Kidney epithelial cell (primary cell): Measurements from ENCODE around the gene ANKRD39. TPM values are rescaled to one million over a fixed set of nuclear protein-coding genes. Genes with fewer than 3 reads are reported as not detected.

ENCODE experiments used
- DNase-seq: peaks from one replicate; pipeline ENCODE4 v3.0.0-alpha.2; 2010; ENCODE audit warnings: low read depth
- H3K27me3 ChIP-seq: 2 replicates; pipeline ENCODE4 v1.6.0; 2011; ENCODE audit warnings: low read length; ENCODE audit not compliant: control insufficient read depth, insufficient read depth
- H3K36me3 ChIP-seq: 2 replicates; pipeline ENCODE4 v1.5.1; 2011; ENCODE audit warnings: low read length; ENCODE audit not compliant: control insufficient read depth, insufficient read depth
- H3K4me3 ChIP-seq: 2 replicates; pipeline ENCODE4 v1.5.1; 2011; ENCODE audit warnings: low read depth, mild to moderate bottlenecking, control low read depth, low read length
- total RNA-seq: library from RNA; depleted of rRNA; stranded (reverse); fragments of >200 nt; gene quantifications from 2 replicates; pipeline ENCODE4 v1.2.3, GENCODE V29; 2015
- TF ChIP-seq, protein P1 (sequence below): IDR thresholded peaks from 2 replicates; pipeline ENCODE4 v1.5.1; 2011; ENCODE audit warnings: mild to moderate bottlenecking, moderate library complexity, low read length, control low read depth, inconsistent platforms; ENCODE audit not compliant: insufficient read depth, poor library complexity, severe bottlenecking

Gene ANKRD39
- total RNA-seq, 1 donor from 2014 or later, result 27.3 TPM

DNA sequence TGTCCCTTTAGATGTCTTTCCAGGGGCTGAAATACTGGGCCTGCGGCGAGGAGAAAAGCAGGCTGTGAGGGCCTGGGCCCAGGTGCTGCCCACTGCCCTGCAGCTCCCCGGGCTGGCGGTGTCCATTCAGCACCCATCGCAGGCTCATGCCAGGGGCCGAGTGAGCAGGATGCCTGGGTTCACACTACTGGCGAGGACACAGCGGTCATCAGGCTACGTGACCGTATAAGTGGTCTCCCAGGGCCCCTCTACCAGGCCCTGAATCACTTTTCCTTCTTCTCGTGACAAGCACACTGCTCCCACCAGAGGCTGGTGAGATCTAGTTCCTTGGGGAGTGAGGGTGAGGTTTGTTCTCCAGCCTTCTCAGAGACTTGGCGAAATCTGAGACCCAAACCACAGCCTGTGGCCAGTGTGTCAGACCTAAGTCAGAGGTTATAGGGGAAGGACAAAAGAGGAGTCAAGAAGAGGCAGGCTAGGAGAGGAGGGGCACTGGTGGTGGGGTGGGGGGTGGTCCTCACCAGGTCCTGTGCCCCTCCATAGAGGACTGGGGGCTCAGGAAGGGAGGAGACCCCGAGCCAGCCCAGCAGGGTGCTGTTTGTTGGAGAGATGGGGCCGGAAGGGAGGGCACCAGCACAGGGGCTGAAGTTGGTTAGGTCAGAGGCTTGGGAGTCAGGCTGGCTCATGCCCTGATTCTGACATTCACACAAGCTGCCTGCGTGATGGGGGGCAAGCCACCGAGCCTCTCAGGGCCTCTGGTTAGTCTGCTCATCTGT lies 18.6 kb upstream of the ANKRD39 start:
- H3K4me3 ChIP-seq, result no peak overlapping the region
- TF ChIP-seq, protein P1, sequence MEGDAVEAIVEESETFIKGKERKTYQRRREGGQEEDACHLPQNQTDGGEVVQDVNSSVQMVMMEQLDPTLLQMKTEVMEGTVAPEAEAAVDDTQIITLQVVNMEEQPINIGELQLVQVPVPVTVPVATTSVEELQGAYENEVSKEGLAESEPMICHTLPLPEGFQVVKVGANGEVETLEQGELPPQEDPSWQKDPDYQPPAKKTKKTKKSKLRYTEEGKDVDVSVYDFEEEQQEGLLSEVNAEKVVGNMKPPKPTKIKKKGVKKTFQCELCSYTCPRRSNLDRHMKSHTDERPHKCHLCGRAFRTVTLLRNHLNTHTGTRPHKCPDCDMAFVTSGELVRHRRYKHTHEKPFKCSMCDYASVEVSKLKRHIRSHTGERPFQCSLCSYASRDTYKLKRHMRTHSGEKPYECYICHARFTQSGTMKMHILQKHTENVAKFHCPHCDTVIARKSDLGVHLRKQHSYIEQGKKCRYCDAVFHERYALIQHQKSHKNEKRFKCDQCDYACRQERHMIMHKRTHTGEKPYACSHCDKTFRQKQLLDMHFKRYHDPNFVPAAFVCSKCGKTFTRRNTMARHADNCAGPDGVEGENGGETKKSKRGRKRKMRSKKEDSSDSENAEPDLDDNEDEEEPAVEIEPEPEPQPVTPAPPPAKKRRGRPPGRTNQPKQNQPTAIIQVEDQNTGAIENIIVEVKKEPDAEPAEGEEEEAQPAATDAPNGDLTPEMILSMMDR, result no peak
- DNase-seq, result no peak
- H3K27me3 ChIP-seq, result peaks cover 2% of the 10 kb centered on the region
- no peaks in the 10 kb centered on the region for H3K36me3 ChIP-seq

DNA sequence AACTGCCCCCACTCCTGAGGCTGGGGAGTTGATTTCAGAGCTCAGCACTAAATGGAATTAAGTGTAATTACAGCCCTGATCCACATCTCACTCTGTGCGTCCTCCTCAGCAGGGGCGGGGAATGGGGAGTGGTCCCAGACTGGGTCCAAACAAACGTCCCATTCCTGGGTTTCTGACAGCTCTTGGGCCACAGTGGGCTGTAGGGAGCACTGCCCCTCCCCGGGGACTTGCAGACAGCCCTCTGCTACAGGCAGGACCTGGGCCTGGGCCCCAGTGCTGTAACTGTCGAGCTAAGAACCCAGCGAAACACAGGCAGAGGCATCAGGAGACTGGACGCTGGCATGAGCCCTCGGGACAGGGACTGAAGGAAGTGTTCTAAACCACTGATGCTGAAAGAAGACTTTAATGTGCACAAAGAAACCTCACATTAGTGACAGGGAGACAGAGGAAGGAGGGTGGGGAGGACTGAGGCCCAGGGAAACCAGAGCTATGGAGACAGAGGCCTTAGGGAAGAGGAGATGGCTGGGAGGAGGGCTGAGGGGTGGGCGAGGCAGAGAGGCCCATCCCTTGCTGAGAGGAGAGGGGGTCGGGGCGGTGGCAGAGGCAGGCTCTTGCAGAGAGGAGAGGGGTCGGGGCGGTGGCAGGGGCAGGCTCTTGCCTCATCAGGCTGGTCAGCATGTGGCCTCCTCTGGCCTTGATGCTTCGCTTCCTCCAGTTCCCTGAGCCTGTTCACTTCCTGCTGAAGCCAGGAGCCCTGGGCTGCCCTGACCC lies 17.9 kb upstream of the ANKRD39 start:
- DNase-seq, result no peak
- no peak overlapping the region for H3K4me3 ChIP-seq
- H3K36me3 ChIP-seq, result no peaks in the 10 kb centered on the region
- TF ChIP-seq, protein P1, result no peak
- H3K27me3 ChIP-seq, result no peaks in the 10 kb centered on the region

DNA sequence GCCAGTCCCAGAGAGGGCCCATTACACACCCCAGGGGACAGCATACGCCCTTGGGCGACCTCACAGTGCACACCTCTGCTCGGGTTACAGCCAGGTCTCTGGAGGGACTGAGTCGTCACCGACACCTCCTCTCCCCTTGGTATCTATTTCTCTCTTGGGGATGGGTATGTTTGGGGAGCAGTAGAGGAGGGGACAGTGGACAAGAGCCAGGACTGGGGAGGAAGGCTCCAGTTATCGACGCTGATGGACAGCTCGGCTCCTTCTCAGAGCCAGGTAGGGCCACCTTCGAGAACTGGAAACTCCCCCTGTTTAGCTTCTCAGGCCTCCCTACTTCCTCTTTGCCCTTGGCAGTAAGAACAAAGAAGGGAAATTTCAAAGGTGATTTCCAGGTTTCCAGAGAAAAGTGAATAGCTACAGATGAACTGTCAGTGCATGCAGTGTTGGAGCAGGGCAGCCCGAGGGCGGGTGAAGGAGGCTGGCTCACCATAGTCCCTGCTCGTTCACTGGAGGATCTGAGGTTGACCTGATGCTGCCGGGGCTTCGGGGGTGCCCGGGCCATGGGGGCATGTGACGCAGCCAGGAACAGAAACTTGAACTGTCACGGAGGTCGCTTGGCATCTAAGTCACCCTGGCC lies 16.5 kb upstream of the ANKRD39 start:
- no peaks in the 10 kb centered on the region for H3K36me3 ChIP-seq
- H3K27me3 ChIP-seq, result no peaks in the 10 kb centered on the region
- no peak overlapping the region for H3K4me3 ChIP-seq
- TF ChIP-seq, protein P1, result no peak
- DNase-seq, result no peak

DNA sequence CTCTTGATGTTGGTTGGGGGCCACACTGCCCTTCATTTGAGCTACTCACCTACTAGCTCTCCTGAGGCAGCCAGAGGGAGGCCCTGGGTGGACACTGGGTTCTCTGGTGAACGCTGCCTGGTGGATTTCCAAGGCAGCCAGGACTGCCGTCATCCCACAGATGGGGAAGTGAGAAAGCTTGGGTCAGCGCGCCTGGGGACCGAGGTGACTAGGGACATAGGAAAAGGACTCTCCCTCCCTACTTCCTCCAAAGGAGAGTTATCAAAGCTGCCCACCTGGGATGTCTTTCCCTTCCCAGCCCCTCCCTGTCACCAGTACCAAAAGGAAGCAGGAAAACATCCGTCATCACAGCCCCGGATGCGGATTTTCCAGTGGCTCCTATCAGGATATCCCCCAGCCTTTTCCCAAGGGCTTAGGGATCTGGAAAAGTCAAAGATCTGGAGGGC lies 15.9 kb upstream of the ANKRD39 start:
- TF ChIP-seq, protein P1, result no peak

DNA sequence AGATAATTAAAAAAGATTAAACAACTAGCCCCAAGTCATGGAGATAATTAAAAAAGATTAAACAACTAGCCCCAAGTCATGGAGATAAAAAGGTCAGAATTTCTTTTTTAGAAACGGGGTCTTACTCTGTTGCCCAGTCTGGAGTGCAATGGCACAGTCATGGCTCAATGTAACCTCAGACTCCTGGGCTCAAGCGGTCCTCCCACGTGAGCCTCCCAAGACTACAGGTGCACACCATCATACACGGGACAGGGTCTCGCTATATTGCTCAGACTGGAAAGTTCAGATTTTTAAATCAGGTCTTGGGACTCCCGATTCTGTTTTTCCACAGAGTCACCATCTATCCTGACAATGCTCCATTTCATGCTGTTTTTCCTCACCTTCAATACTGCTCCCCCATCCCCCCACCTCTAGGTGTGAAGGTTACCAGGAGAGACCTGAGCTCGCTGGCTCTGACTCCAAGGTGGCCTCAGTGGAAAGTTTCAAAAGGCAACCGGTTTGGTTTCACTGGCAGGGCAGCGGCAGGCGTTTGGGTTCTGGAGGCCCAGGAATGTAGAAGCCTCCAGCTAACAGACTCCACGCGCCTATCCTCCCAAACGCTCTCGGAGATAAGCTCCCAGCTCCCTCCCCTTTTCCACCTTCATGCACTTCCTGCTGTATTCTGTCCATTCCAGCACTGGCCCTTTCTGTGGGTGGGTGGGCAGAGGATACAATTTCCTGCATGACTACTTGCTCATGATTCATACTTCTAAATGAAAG lies 15.0 kb upstream of the ANKRD39 start:
- no peak overlapping the region for H3K4me3 ChIP-seq
- H3K27me3 ChIP-seq, result no peaks in the 10 kb centered on the region
- TF ChIP-seq, protein P1, result no peak
- DNase-seq, result no peak
- H3K36me3 ChIP-seq, result no peaks in the 10 kb centered on the region

More for the DNA sequence above, 15.9 kb upstream of the ANKRD39 start:
- H3K36me3 ChIP-seq, result no peaks in the 10 kb centered on the region
- no peak for DNase-seq
- no peaks in the 10 kb centered on the region for H3K27me3 ChIP-seq
- no peak overlapping the region for H3K4me3 ChIP-seq
